Measurements from ENCODE around the gene PPP1CA.

The PPP1CA gene

GRCh38 chr11:67372321-67372992 is 29.2 kb downstream of the PPP1CA start:
- peak overlapping the region; percentile 58 for H3K4me3 ChIP-seq (ENCODE audit: control insufficient read depth, low read depth, low read length)
- DNase-seq (ENCODE audit: low read depth) = no peak
- TF ChIP-seq, protein P1, sequence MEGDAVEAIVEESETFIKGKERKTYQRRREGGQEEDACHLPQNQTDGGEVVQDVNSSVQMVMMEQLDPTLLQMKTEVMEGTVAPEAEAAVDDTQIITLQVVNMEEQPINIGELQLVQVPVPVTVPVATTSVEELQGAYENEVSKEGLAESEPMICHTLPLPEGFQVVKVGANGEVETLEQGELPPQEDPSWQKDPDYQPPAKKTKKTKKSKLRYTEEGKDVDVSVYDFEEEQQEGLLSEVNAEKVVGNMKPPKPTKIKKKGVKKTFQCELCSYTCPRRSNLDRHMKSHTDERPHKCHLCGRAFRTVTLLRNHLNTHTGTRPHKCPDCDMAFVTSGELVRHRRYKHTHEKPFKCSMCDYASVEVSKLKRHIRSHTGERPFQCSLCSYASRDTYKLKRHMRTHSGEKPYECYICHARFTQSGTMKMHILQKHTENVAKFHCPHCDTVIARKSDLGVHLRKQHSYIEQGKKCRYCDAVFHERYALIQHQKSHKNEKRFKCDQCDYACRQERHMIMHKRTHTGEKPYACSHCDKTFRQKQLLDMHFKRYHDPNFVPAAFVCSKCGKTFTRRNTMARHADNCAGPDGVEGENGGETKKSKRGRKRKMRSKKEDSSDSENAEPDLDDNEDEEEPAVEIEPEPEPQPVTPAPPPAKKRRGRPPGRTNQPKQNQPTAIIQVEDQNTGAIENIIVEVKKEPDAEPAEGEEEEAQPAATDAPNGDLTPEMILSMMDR (conservative IDR thresholded peaks at IDR 0.05; ENCODE audit: control insufficient read depth, insufficient read depth, low read depth, low read length) = no peak

GRCh38 chr11:67371911-67372320 is 29.7 kb downstream of the PPP1CA start:
- no peak for DNase-seq (ENCODE audit: low read depth)
- TF ChIP-seq, protein P1 (conservative IDR thresholded peaks at IDR 0.05; ENCODE audit: control insufficient read depth, insufficient read depth, low read depth, low read length) = no peak
- H3K4me3 ChIP-seq (ENCODE audit: control insufficient read depth, low read depth, low read length) = peak overlapping the region; percentile 52

GRCh38 chr11:67371189-67371910 is 30.3 kb downstream of the PPP1CA start:
- DNase-seq (ENCODE audit: low read depth) = peak; percentile 61
- TF ChIP-seq, protein P1 (conservative IDR thresholded peaks at IDR 0.05; ENCODE audit: control insufficient read depth, insufficient read depth, low read depth, low read length) = peak; percentile 54

GRCh38 chr11:67370351-67371076 is 31.1 kb downstream of the PPP1CA start:
- DNase-seq (ENCODE audit: low read depth) = peak; percentile 54
- no peak overlapping the region for H3K4me3 ChIP-seq (ENCODE audit: control insufficient read depth, low read depth, low read length)
- TF ChIP-seq, protein P1 (conservative IDR thresholded peaks at IDR 0.05; ENCODE audit: control insufficient read depth, insufficient read depth, low read depth, low read length) = no peak

More at GRCh38 chr11:67371189-67371910, 30.3 kb downstream of the PPP1CA start:
- H3K4me3 ChIP-seq (ENCODE audit: control insufficient read depth, low read depth, low read length) = peak overlapping the region; percentile 52

DNA sequence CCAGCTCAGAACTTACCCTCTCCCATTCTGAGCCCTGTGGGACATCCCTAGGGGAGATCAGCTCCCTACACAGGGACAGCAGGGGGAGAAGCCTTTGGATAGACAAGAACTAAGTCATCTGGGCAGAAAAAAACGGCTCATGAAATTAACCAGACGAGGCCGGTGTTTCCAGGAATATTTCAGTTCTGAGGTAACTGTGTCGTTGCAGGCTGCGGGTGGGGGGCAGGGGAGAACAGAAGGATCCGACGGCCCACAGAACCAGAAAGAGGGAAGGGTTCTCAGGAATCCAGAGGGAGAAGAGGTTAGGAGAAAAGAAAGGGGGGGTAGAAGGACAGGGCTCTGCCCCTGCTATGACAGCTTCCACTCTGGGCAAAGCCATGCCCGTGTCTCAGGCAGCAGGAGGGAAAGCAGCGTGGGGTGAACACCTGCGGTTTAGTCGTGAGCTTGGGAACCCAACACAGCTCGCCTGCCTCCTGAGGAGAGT is 31.8 kb downstream of the PPP1CA start:
- DNase-seq (ENCODE audit: low read depth) = no peak
- H3K4me3 ChIP-seq (ENCODE audit: control insufficient read depth, low read depth, low read length) = no peak overlapping the region
- TF ChIP-seq, protein P1 (conservative IDR thresholded peaks at IDR 0.05; ENCODE audit: control insufficient read depth, insufficient read depth, low read depth, low read length) = no peak

- TF ChIP-seq, protein P1 (conservative IDR thresholded peaks at IDR 0.05; ENCODE audit: control insufficient read depth, insufficient read depth, low read depth, low read length) = no peak
- no peak for DNase-seq (ENCODE audit: low read depth)
- no peak overlapping the region for H3K4me3 ChIP-seq (ENCODE audit: control insufficient read depth, low read depth, low read length)
Measured at GRCh38 chr11:67369275-67369674, 32.4 kb downstream of the PPP1CA start.
